Endothelial cell of umbilical vein (primary cell): ENCODE measurements around the gene SLC12A9. TPM values are rescaled to one million over a fixed set of nuclear protein-coding genes. Genes with fewer than 3 reads are reported as not detected.

Experiments
- BruUV-seq: library from RNA; stranded (reverse); fragments of 400-500 nt; replicated peaks from 2 replicates; lab custom pipeline; 2021; lab: Mats Ljungman, UMichigan
- CTCF ChIA-PET: fragments of 300-600, 350-600 bp; sonication (Branson Sonifier 250); formaldehyde crosslinking; loops from one replicate; lab custom pipeline; 2021; ENCODE audit warnings: antibody characterized with exemption, inconsistent platforms; lab: Charles Lee
- POLR2A ChIA-PET: fragments of 300-600, 350-600 bp; sonication (Branson Sonifier 250); formaldehyde crosslinking; loops from one replicate; lab custom pipeline; 2021; ENCODE audit warnings: antibody characterized with exemption, inconsistent platforms; lab: Charles Lee
- DNase-seq: peaks from one replicate; pipeline ENCODE4 v3.0.0-alpha.2; 2011; ENCODE audit warnings: low read depth, low spot score
- FAIRE-seq: peaks from 2 replicates; lab custom pipeline; 2011; peaks lifted over from hg19 to GRCh38; lab: Jason Lieb, UNC
- H2AFZ ChIP-seq: 2 replicates; pipeline ENCODE4 v1.6.0; 2012; ENCODE audit warnings: low read depth, low read length, control low read depth, inconsistent platforms
- H3K27ac ChIP-seq: 2 replicates; pipeline ENCODE4 v1.5.1; 2011; ENCODE audit warnings: low read depth, mild to moderate bottlenecking, control low read depth, low read length, moderate library complexity; ENCODE audit not compliant: insufficient read depth
- H3K27me3 ChIP-seq, 2 experiments: 2 replicates each; pipeline versions ENCODE4 v1.6.0 to v1.6.1; 2011; ENCODE audit warnings: low read length in 2 of 2, mixed read lengths in 1 of 2; ENCODE audit not compliant: control insufficient read depth in 2 of 2, insufficient read depth in 2 of 2
- H3K36me3 ChIP-seq, 2 experiments: 2 replicates in 1 of 2; 3 replicates in 1 of 2; pipeline ENCODE4 v1.5.1; 2011; ENCODE audit warnings: low read length in 2 of 2, mild to moderate bottlenecking in 1 of 2, moderate library complexity in 1 of 2; ENCODE audit not compliant: control insufficient read depth in 2 of 2, insufficient read depth in 2 of 2; ENCODE audit errors: extremely low read depth in 1 of 2
- H3K4me1 ChIP-seq: 3 replicates; pipeline ENCODE4 v1.5.1; 2011; ENCODE audit warnings: mild to moderate bottlenecking, low read length; ENCODE audit not compliant: control insufficient read depth, insufficient read depth; ENCODE audit errors: extremely low read depth
- H3K4me2 ChIP-seq: 2 replicates; pipeline ENCODE4 v1.6.1; 2011; ENCODE audit warnings: low read length, control low read depth, mixed read lengths; ENCODE audit not compliant: insufficient read depth
- H3K4me3 ChIP-seq, 3 experiments: fragments of 200-600 bp in 1 of 3; sonication (generic), shearing (Covaris generic) in 1 of 3; replicated peaks in 1 of 3; 2 replicates each; pipeline ENCODE4 v1.5.1; 2011 to 2016; ENCODE audit warnings: control low read depth in 3 of 3, low read length in 3 of 3, mild to moderate bottlenecking in 2 of 3, inconsistent platforms in 1 of 3, low read depth in 1 of 3, moderate library complexity in 1 of 3; ENCODE audit not compliant: insufficient read depth in 1 of 3
- H3K79me2 ChIP-seq: 2 replicates; pipeline ENCODE4 v1.6.0; 2012; ENCODE audit warnings: low read length, inconsistent platforms; ENCODE audit not compliant: control insufficient read depth, insufficient read depth
- H3K9ac ChIP-seq: replicated peaks from 2 replicates; pipeline ENCODE3; 2011; ENCODE audit warnings: low read length, control low read depth; ENCODE audit not compliant: insufficient read depth; ENCODE audit errors: extremely low read depth
- H3K9me1 ChIP-seq: replicated peaks from 3 replicates; pipeline ENCODE4 v1.6.0; 2011; ENCODE audit warnings: mild to moderate bottlenecking, low read length; ENCODE audit not compliant: control insufficient read depth, insufficient read depth; ENCODE audit errors: extremely low read depth
- H3K9me3 ChIP-seq: replicated peaks from 2 replicates; pipeline ENCODE4 v1.5.1; 2012; ENCODE audit warnings: low read length, inconsistent platforms; ENCODE audit not compliant: control insufficient read depth, insufficient read depth
- H4K20me1 ChIP-seq: replicated peaks from 2 replicates; pipeline ENCODE3; 2011; ENCODE audit warnings: mild to moderate bottlenecking, low read length; ENCODE audit not compliant: control insufficient read depth, insufficient read depth; ENCODE audit errors: extremely low read depth
- EZH2 ChIP-seq: IDR thresholded peaks from 2 replicates; pipeline ENCODE4 v1.6.1; 2012; ENCODE audit warnings: borderline replicate concordance, low read depth, mild to moderate bottlenecking, moderate library complexity, low read length, inconsistent platforms; ENCODE audit not compliant: severe bottlenecking
- FOS ChIP-seq: IDR thresholded peaks from 2 replicates; pipeline ENCODE4 v1.6.1; 2011; ENCODE audit warnings: mild to moderate bottlenecking, low read length, moderate library complexity, borderline replicate concordance; ENCODE audit not compliant: insufficient read depth
- GATA2 ChIP-seq: IDR thresholded peaks from 2 replicates; pipeline ENCODE4 v1.7.0; 2011; ENCODE audit warnings: low read depth, mild to moderate bottlenecking, moderate library complexity, mixed read lengths, low read length; ENCODE audit not compliant: insufficient read length, insufficient read depth
- JUN ChIP-seq: IDR thresholded peaks from 2 replicates; pipeline ENCODE4 v1.6.1; 2011; ENCODE audit warnings: borderline replicate concordance, low read depth; ENCODE audit not compliant: insufficient read length, insufficient read depth
- MYC ChIP-seq: IDR thresholded peaks from one replicate; pipeline ENCODE4 v1.6.1; 2011; ENCODE audit warnings: mild to moderate bottlenecking, low read depth, low read length
- POLR2A ChIP-seq: IDR thresholded peaks from 2 replicates; pipeline ENCODE4 v1.6.1; 2012; ENCODE audit warnings: low read depth, mild to moderate bottlenecking, control low read depth, low read length
- POLR2AphosphoS5 ChIP-seq: IDR thresholded peaks from 2 replicates; pipeline ENCODE4 v1.6.1; 2012; ENCODE audit warnings: low read depth, mild to moderate bottlenecking, control low read depth, low read length, moderate library complexity; ENCODE audit not compliant: insufficient read depth
- dilution Hi-C: fragments of 300-500 bp; cut with MboI; formaldehyde crosslinking; loops from one replicate; pipeline ENCODE4 v1.15.0; 2019; ENCODE audit warnings: low sequenced_read_pairs; ENCODE audit not compliant: extremely low pct_ligation_motif_present
- intact Hi-C: fragments of 100-400 bp; cut with micrococcal nuclease; formaldehyde crosslinking; loops from one replicate; pipeline ENCODE4 v1.10.0; 2022
- polyA plus RNA-seq, 4 experiments: library from polyadenylated mRNA; depleted of rRNA in 3 of 4; stranded (reverse) in 3 of 4; unstranded in 1 of 4; fragments of >200 nt; gene quantifications; 2 replicates each; pipeline versions ENCODE4 v1.2.1 to v1.2.3, GENCODE V29; 2011 to 2012; ENCODE audit warnings: missing spikeins in 1 of 4
- total RNA-seq: library from RNA; stranded (reverse); gene quantifications from 2 replicates; pipeline ENCODE4 v1.2.3, GENCODE V29; 2021
- TF ChIP-seq, protein P1 (sequence below): IDR thresholded peaks from 2 replicates; pipeline ENCODE4 v1.6.1; 2011; ENCODE audit not compliant: insufficient read depth, insufficient read length
- TF ChIP-seq, protein P2 (sequence below), 2 donors: IDR thresholded peaks; 1 replicate in 1 of 2; 2 replicates in 1 of 2; pipeline ENCODE4 v1.5.1; 2011; ENCODE audit warnings: low read length in 2 of 2, mild to moderate bottlenecking in 2 of 2, moderate library complexity in 2 of 2, control low read depth in 1 of 2, inconsistent platforms in 1 of 2, low read depth in 1 of 2; ENCODE audit not compliant: insufficient read depth in 1 of 2; ENCODE audit errors: extremely low read depth in 1 of 2

SLC12A9 gene
- total and polyA plus RNA-seq, 2 donors (not counting 3 experiments of a cell fraction or from before 2014, with no cell fraction given), result 35.0 to 37.0 TPM

- dilution Hi-C loops, result no loop called here
- H3K36me3 ChIP-seq, result peaks cover 28 to 51% of the 10 kb centered on the region in 2 experiments
- CTCF ChIA-PET, result no interaction called here
These were observed 28.6 kb downstream of the SLC12A9 start for GRCh38 chr7:100881136-100881535.

DNA sequence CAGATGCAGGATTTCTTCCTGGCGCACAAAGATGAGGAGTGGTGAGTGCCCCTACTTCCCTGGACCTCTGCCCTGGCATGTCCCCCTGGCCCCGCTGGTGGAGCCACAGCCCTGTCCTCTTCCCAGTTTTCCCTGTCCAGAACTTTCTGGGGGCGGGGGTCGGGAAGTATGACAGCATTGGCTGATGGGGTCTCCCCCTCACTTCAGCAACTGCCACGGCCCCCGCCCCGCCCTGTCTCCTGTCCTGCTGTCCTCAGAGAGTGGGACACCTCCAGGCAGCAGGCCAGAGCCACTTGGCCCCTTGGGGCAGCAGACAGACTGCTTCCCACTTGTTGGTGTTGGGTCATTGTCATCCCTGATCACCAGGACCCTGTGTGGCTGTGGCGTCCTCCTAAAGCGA is 29.7 kb downstream of the SLC12A9 start:
- Histone ChIP-seq H3K4me1 (peaks cover 6% of the 10 kb centered on the region), H3K79me2 (peaks cover 47% of the 10 kb centered on the region), H3K27me3 (no peaks in the 10 kb centered on the region), H3K36me3 (peaks cover 27 to 61% of the 10 kb centered on the region in 2 experiments), H2AFZ (no peak overlapping the region), H3K9me3 (no peaks in the 10 kb centered on the region), H4K20me1 (no peaks in the 10 kb centered on the region), H3K9ac (no peak overlapping the region), H3K4me3 (no peak overlapping the region), H3K4me2 (no peak overlapping the region), H3K9me1 (no peaks in the 10 kb centered on the region), H3K27ac (no peak overlapping the region)
- TF ChIP-seq, protein P1, sequence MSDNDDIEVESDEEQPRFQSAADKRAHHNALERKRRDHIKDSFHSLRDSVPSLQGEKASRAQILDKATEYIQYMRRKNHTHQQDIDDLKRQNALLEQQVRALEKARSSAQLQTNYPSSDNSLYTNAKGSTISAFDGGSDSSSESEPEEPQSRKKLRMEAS, result no peak
- TF ChIP-seq POLR2AphosphoS5 (no peak), POLR2A (no peak), MYC (no peak), FOS (no peak), GATA2 (no peak), EZH2 (no peak), JUN (no peak)
- TF ChIP-seq, protein P2, sequence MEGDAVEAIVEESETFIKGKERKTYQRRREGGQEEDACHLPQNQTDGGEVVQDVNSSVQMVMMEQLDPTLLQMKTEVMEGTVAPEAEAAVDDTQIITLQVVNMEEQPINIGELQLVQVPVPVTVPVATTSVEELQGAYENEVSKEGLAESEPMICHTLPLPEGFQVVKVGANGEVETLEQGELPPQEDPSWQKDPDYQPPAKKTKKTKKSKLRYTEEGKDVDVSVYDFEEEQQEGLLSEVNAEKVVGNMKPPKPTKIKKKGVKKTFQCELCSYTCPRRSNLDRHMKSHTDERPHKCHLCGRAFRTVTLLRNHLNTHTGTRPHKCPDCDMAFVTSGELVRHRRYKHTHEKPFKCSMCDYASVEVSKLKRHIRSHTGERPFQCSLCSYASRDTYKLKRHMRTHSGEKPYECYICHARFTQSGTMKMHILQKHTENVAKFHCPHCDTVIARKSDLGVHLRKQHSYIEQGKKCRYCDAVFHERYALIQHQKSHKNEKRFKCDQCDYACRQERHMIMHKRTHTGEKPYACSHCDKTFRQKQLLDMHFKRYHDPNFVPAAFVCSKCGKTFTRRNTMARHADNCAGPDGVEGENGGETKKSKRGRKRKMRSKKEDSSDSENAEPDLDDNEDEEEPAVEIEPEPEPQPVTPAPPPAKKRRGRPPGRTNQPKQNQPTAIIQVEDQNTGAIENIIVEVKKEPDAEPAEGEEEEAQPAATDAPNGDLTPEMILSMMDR (IDR thresholded peaks at IDR 0.05; ENCODE audit: extremely low read depth in 1 of 2, insufficient read depth in 1 of 2, low read depth in 1 of 2, low read length in 2 of 2), result no peak
- DNase-seq (no peak), FAIRE-seq (no peak)
- ChIA-PET POLR2A (no interaction called here), CTCF (interaction anchor here (0.9 kb wide), 1 partner anchor 83 kb away, joined by 3 read pairs; no protein-coding TSS in a partner anchor)
- intact Hi-C loops, result no loop called here
- dilution Hi-C loops, result no loop called here
- no TSS peak for BruUV-seq

More at GRCh38 chr7:100881136-100881535, 28.6 kb downstream of the SLC12A9 start:
- Histone ChIP-seq H3K9ac (no peak overlapping the region), H4K20me1 (no peaks in the 10 kb centered on the region), H3K79me2 (peaks cover 57% of the 10 kb centered on the region), H3K4me1 (peaks cover 12% of the 10 kb centered on the region), H3K4me3 (no peak overlapping the region), H3K9me3 (no peaks in the 10 kb centered on the region), H3K27me3 (no peaks in the 10 kb centered on the region), H2AFZ (no peak overlapping the region), H3K9me1 (no peaks in the 10 kb centered on the region), H3K27ac (no peak overlapping the region), H3K4me2 (no peak overlapping the region)
- BruUV-seq, result no TSS peak
- intact Hi-C loops, result no loop called here
- DNase-seq, result no peak
- POLR2A ChIA-PET, result no interaction called here
- FAIRE-seq, result no peak
- TF ChIP-seq FOS (no peak), MYC (no peak)
- TF ChIP-seq, protein P1, result no peak
